Vagina (tissue), 2 donors: ENCODE data around the gene S100A9.

Experiments used
- CTCF ChIP-seq, 3 experiments: fragments of 450-650 bp in 2 of 3; fragments of 200-600 bp in 1 of 3; sonication (generic) in 1 of 3; IDR thresholded peaks; one replicate each; pipeline ENCODE4 v1.5.1; 2017 to 2019; ENCODE audit warnings: antibody characterized with exemption in 3 of 3, mild to moderate bottlenecking in 2 of 3, moderate library complexity in 2 of 3
- POLR2A ChIP-seq, 2 donors: fragments of 450-650 bp; IDR thresholded peaks; one replicate each; pipeline ENCODE4 v1.6.1; 2017; ENCODE audit warnings: antibody characterized with exemption in 2 of 2, mild to moderate bottlenecking in 2 of 2, moderate library complexity in 2 of 2

- TF ChIP-seq POLR2A (IDR thresholded peaks at IDR 0.05) = no peak
- TF ChIP-seq CTCF (IDR thresholded peaks at IDR 0.05) = no peak
Measured at GRCh38 chr1:153355445-153356071, 2.1 kb upstream of the S100A9 start.
